ENCODE measurements around the gene MEIKIN. TPM values are rescaled to one million over a fixed set of nuclear protein-coding genes. Genes with fewer than 3 reads are reported as not detected.
A peak's percentile ranks its signal among the peaks of the same experiment; 100 is the strongest.

The MEIKIN gene
- polyA plus RNA-seq, 3 donors = 0.16 to 1.6 (median 1.6) TPM

DNA sequence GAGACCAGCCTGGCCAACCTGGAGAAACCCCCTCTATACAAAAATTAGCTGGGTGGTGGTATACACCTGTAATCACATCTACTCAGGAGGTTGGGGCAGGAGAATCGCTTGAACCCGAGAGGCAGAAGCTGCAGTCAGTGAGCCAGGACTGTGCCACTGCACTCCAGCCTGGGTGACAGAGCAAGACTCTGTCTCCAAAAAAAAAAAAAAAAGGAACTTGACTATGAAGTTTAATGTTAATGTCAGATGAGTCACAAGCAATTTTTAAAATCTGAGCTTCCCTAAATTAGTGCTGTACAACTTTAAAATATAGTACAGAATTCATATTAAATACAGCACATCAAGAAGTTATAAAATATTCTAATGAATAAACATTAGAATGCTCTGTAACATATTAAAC is 1.5 kb downstream of the MEIKIN start:
- Histone ChIP-seq H3K4me3 (replicated peaks in 1 of 3; ENCODE audit: low read depth in 2 of 3, low read length in 3 of 3) (peak overlapping the region in 1 of 3 experiments; percentile 47), H3K36me3 (replicated peaks in 1 of 2; ENCODE audit: control insufficient read depth in 1 of 2, insufficient read depth in 2 of 2, low read length in 2 of 2) (no peaks in the 10 kb centered on the region), H3K27me3 (ENCODE audit: control insufficient read depth in 2 of 2, insufficient read depth in 2 of 2, low read length in 2 of 2) (no peaks in the 10 kb centered on the region), H3K79me2 (ENCODE audit: insufficient read depth, low read length) (no peaks in the 10 kb centered on the region), H3K27ac (ENCODE audit: low read depth in 1 of 2, low read length in 2 of 2) (peak overlapping the region; percentile 57 to 87), H2AFZ (ENCODE audit: insufficient read depth, low read depth, low read length, poor library complexity, severe bottlenecking) (no peak overlapping the region), H3K9me3 (replicated peaks in 1 of 2; ENCODE audit: control insufficient read depth in 1 of 2, insufficient read depth in 1 of 2, low read length in 2 of 2) (peaks cover 0 to 8% of the 10 kb centered on the region in 2 donors), H4K20me1 (ENCODE audit: insufficient read depth, low read length) (no peaks in the 10 kb centered on the region), H3K4me1 (ENCODE audit: control insufficient read depth in 1 of 2, insufficient read depth in 2 of 2, low read length in 2 of 2) (peaks cover 18 to 32% of the 10 kb centered on the region in 2 donors), H3K4me2 (replicated peaks; ENCODE audit: extremely low read depth, low read length, poor library complexity, severe bottlenecking) (peak overlapping the region; percentile 54), H3K9ac (ENCODE audit: insufficient read depth, low read length, poor library complexity, severe bottlenecking) (no peak overlapping the region)
- peak; percentile 53 to 83 (median 69) for DNase-seq
- peak overlapping the region; percentile 85 to 95 (median 91) for H3K27ac Mint-ChIP-seq
- H3K4me3 Mint-ChIP-seq = peak overlapping the region; percentile 49 to 54
- H3K9me3 Mint-ChIP-seq = peaks cover 0 to 8% (median 0%) of the 10 kb centered on the region in 7 donors
- no CpG with 5 or more reads among the region's 2 CpGs for WGBS (ENCODE audit: insufficient coverage)
- H3K27me3 Mint-ChIP-seq (ENCODE audit: low read depth in 3 of 3) = peaks cover 0 to 2% (median 0%) of the 10 kb centered on the region in 3 donors
- H3K36me3 Mint-ChIP-seq = peaks cover 3 to 6% of the 10 kb centered on the region in 2 donors
- TF ChIP-seq, protein P1, sequence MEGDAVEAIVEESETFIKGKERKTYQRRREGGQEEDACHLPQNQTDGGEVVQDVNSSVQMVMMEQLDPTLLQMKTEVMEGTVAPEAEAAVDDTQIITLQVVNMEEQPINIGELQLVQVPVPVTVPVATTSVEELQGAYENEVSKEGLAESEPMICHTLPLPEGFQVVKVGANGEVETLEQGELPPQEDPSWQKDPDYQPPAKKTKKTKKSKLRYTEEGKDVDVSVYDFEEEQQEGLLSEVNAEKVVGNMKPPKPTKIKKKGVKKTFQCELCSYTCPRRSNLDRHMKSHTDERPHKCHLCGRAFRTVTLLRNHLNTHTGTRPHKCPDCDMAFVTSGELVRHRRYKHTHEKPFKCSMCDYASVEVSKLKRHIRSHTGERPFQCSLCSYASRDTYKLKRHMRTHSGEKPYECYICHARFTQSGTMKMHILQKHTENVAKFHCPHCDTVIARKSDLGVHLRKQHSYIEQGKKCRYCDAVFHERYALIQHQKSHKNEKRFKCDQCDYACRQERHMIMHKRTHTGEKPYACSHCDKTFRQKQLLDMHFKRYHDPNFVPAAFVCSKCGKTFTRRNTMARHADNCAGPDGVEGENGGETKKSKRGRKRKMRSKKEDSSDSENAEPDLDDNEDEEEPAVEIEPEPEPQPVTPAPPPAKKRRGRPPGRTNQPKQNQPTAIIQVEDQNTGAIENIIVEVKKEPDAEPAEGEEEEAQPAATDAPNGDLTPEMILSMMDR (IDR thresholded peaks at IDR 0.05) = no peak
- intact Hi-C loops (cut with micrococcal nuclease) = loop anchor here (10.0 kb wide), 2 partner anchors 139 to 149 kb away; partner anchors contain the start of gene FNIP1 (in 1 of the 2)
- H3K4me1 Mint-ChIP-seq = peaks cover 29% of the 10 kb centered on the region

DNA sequence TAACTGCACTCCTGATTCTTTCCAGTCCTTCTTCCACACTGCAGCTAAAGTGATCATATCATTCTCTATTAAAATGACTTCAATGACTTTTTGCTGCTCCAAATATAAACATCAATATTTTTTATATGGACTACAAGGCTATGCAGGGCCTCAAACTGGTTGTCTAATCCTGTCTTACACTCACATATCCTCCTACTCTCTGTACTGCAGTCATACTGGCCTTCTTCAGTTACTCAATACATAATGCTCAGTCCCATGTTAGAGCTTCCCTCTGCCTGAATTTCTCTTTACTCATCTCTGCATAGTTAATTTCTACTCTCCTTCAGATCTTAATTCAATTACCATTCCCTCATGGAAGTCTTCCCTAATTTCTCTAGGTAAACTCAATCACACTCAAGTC is 3.4 kb downstream of the MEIKIN start:
- no peak for DNase-seq
- no peak overlapping the region for H3K4me3 ChIP-seq (replicated peaks in 1 of 3; ENCODE audit: low read depth in 2 of 3, low read length in 3 of 3)
- H3K9ac ChIP-seq (ENCODE audit: insufficient read depth, low read length, poor library complexity, severe bottlenecking) = no peak overlapping the region
- Mint-ChIP-seq H3K4me1 (peaks cover 29% of the 10 kb centered on the region), H3K27me3 (ENCODE audit: low read depth in 3 of 3) (peaks cover 0 to 2% (median 0%) of the 10 kb centered on the region in 3 donors), H3K36me3 (peaks cover 3 to 6% of the 10 kb centered on the region in 2 donors), H3K9me3 (peaks cover 0 to 8% (median 0%) of the 10 kb centered on the region in 7 donors), H3K4me3 (no peak overlapping the region), H3K27ac (peak overlapping the region in 2 of 7 donors; percentile 0 to 6)
- no peak overlapping the region for H2AFZ ChIP-seq (ENCODE audit: insufficient read depth, low read depth, low read length, poor library complexity, severe bottlenecking)
- no peak overlapping the region for H3K4me2 ChIP-seq (replicated peaks; ENCODE audit: extremely low read depth, low read length, poor library complexity, severe bottlenecking)
- intact Hi-C loops (cut with micrococcal nuclease) = loop anchor here (10.0 kb wide), 2 partner anchors 137 to 147 kb away; partner anchors contain the start of gene FNIP1 (in 1 of the 2)
- peaks cover 0 to 8% of the 10 kb centered on the region in 2 donors for H3K9me3 ChIP-seq (replicated peaks in 1 of 2; ENCODE audit: control insufficient read depth in 1 of 2, insufficient read depth in 1 of 2, low read length in 2 of 2)
- H3K79me2 ChIP-seq (ENCODE audit: insufficient read depth, low read length) = no peaks in the 10 kb centered on the region
- TF ChIP-seq, protein P1 (IDR thresholded peaks at IDR 0.05) = no peak
- H3K27ac ChIP-seq (ENCODE audit: low read depth in 1 of 2, low read length in 2 of 2) = no peak overlapping the region
- H3K4me1 ChIP-seq (ENCODE audit: control insufficient read depth in 1 of 2, insufficient read depth in 2 of 2, low read length in 2 of 2) = peaks cover 18 to 32% of the 10 kb centered on the region in 2 donors
- H3K27me3 ChIP-seq (ENCODE audit: control insufficient read depth in 2 of 2, insufficient read depth in 2 of 2, low read length in 2 of 2) = no peaks in the 10 kb centered on the region
- no peaks in the 10 kb centered on the region for H4K20me1 ChIP-seq (ENCODE audit: insufficient read depth, low read length)
- H3K36me3 ChIP-seq (replicated peaks in 1 of 2; ENCODE audit: control insufficient read depth in 1 of 2, insufficient read depth in 2 of 2, low read length in 2 of 2) = no peaks in the 10 kb centered on the region
